ENCODE results near the gene ORAI1. TPM values are rescaled to one million over a fixed set of nuclear protein-coding genes. Genes with fewer than 3 reads are reported as not detected.

ORAI1 gene
- total and polyA plus RNA-seq, 2 of the 13 experiments (the other 11 are each of a cell fraction or from before 2014, with no cell fraction given): 9.2 to 17.2 TPM

DNA sequence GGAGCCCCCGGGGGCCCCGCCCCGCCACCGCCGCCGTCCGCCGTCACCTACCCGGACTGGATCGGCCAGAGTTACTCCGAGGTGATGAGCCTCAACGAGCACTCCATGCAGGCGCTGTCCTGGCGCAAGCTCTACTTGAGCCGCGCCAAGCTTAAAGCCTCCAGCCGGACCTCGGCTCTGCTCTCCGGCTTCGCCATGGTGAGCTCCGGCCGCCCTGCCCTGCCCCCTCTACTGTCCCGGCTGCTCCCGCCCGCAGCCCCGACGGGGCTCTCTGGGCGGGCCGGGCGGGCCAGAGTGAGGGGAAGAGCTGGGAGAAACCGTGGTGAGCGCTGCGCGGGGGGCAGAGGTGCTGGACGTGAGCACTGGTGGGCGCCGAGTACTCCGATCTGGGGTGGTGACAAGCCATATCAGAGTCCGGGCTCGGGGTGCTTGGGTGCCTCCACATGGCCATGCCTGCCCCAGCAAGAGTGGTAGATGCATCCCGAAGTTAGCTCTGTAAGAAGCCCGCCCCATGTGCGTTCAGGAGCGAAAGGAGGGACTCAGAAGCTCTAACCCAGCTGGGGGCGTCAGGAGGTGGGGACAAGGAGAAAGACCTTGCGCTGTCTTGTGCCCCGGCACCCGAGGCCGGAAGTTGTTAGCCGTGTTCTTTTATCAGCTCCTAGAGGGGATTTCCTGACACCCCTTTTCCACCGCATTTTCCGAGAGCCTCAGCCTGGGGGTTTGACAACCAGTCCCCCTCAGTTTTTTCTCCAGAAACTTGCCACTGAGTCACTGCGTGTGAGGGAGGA lies 717 bp downstream of the ORAI1 start (continued):
- TF ChIP-seq GABPA (IDR thresholded peaks at IDR 0.05; ENCODE audit: low read depth, low read length): no peak
- peak; percentile 28; the same call in 1 of the 2 replicates for TF ChIP-seq GABPA (CRISPR knock-in tag; IDR thresholded peaks at IDR 0.05; ENCODE audit: low read depth)
- TF ChIP-seq, protein P1, sequence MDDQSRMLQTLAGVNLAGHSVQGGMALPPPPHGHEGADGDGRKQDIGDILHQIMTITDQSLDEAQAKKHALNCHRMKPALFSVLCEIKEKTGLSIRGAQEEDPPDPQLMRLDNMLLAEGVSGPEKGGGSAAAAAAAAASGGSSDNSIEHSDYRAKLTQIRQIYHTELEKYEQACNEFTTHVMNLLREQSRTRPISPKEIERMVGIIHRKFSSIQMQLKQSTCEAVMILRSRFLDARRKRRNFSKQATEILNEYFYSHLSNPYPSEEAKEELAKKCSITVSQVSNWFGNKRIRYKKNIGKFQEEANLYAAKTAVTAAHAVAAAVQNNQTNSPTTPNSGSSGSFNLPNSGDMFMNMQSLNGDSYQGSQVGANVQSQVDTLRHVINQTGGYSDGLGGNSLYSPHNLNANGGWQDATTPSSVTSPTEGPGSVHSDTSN (CRISPR knock-in tag; IDR thresholded peaks at IDR 0.05; ENCODE audit: borderline replicate concordance): 0 out of 2 replicates have a peak, but pooled peaks have one; percentile 57
- peak; percentile 10; the same call in 1 of the 2 replicates for TF ChIP-seq TAF1 (CRISPR knock-in tag; IDR thresholded peaks at IDR 0.05)
- no peak for TF ChIP-seq TGIF2 (CRISPR knock-in tag; IDR thresholded peaks at IDR 0.05)
- TF ChIP-seq SP5 (CRISPR knock-in tag; IDR thresholded peaks at IDR 0.05; ENCODE audit: borderline replicate concordance, low read depth): 0 out of 2 replicates have a peak, but pooled peaks have one; percentile 13
- TF ChIP-seq ZBTB46 (CRISPR knock-in tag; IDR thresholded peaks at IDR 0.05; ENCODE audit: borderline replicate concordance): no peak
- TF ChIP-seq ZNF777 (CRISPR knock-in tag; IDR thresholded peaks at IDR 0.05): peak; percentile 95
- peak; percentile 41; the same call in 1 of the 2 replicates for TF ChIP-seq HDAC1 (CRISPR knock-in tag; IDR thresholded peaks at IDR 0.05)
- TF ChIP-seq, protein P2, sequence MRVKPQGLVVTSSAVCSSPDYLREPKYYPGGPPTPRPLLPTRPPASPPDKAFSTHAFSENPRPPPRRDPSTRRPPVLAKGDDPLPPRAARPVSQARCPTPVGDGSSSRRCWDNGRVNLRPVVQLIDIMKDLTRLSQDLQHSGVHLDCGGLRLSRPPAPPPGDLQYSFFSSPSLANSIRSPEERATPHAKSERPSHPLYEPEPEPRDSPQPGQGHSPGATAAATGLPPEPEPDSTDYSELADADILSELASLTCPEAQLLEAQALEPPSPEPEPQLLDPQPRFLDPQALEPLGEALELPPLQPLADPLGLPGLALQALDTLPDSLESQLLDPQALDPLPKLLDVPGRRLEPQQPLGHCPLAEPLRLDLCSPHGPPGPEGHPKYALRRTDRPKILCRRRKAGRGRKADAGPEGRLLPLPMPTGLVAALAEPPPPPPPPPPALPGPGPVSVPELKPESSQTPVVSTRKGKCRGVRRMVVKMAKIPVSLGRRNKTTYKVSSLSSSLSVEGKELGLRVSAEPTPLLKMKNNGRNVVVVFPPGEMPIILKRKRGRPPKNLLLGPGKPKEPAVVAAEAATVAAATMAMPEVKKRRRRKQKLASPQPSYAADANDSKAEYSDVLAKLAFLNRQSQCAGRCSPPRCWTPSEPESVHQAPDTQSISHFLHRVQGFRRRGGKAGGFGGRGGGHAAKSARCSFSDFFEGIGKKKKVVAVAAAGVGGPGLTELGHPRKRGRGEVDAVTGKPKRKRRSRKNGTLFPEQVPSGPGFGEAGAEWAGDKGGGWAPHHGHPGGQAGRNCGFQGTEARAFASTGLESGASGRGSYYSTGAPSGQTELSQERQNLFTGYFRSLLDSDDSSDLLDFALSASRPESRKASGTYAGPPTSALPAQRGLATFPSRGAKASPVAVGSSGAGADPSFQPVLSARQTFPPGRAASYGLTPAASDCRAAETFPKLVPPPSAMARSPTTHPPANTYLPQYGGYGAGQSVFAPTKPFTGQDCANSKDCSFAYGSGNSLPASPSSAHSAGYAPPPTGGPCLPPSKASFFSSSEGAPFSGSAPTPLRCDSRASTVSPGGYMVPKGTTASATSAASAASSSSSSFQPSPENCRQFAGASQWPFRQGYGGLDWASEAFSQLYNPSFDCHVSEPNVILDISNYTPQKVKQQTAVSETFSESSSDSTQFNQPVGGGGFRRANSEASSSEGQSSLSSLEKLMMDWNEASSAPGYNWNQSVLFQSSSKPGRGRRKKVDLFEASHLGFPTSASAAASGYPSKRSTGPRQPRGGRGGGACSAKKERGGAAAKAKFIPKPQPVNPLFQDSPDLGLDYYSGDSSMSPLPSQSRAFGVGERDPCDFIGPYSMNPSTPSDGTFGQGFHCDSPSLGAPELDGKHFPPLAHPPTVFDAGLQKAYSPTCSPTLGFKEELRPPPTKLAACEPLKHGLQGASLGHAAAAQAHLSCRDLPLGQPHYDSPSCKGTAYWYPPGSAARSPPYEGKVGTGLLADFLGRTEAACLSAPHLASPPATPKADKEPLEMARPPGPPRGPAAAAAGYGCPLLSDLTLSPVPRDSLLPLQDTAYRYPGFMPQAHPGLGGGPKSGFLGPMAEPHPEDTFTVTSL (CRISPR knock-in tag; IDR thresholded peaks at IDR 0.05; ENCODE audit: borderline replicate concordance): no peak
- 0 out of 2 replicates have a peak, but pooled peaks have one; percentile 17 for TF ChIP-seq SRY (CRISPR knock-in tag; IDR thresholded peaks at IDR 0.05)
